HT-29 (cell line): ENCODE measurements around the gene TMEM165. TPM values are rescaled to one million over a fixed set of nuclear protein-coding genes. Genes with fewer than 3 reads are reported as not detected.
A peak's percentile ranks its signal among the peaks of the same experiment; 100 is the strongest.

Experiments
- DNase-seq: peaks from one replicate; pipeline ENCODE4 v3.0.0-alpha.2; 2015; ENCODE audit warnings: low spot score
- total RNA-seq: library from RNA; depleted of rRNA; stranded (reverse); fragments of >200 nt; shearing (Covaris generic); gene quantifications from 2 replicates; pipeline ENCODE4 v1.2.3, GENCODE V29; 2014

The TMEM165 gene
- total RNA-seq, 1 experiment from 2014 or later: 125 TPM

GRCh38 chr4:55367084-55367722 lies 28.6 kb upstream of the TMEM165 start:
- no peak for DNase-seq

DNA sequence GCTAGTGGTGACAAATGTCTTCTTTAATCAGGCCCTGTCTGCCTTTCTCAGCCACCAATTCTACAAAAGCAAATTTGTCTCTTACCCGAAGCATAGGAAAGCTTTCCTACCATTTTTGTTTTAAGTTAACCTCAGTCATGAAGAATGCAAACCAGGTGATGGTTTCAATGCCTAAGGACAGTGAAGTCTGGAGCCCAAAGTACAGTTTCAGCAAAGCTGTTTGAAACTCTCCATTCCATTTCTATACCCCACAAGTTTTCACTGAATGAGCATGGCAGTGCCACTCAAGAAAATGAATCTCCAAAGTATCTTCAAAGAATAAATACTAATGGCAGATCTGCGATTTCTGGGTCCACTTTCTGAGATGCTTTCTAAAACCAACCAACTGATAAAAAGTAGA lies 25.8 kb upstream of the TMEM165 start:
- DNase-seq: no peak

GRCh38 chr4:55372259-55372658 lies 23.5 kb upstream of the TMEM165 start:
- DNase-seq: no peak

DNA sequence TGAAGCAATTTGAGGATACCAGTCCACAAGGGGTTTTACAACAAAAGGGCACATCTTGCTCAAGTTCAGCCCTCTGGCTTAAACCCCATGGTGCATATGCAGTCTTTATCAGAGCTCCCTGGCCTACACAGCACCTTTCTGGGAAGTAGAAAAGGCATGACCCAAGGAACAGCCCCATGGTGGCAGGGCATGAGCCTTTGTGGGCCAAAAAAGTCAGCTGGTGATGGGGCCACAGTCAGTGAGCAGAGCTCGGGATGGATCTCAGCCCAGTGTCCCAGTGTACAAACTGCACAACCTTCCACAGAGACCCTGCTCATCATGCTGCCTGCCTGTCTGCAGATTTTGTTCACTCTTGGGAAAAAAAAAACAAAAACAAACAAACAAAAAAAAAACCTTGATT lies 22.3 kb upstream of the TMEM165 start:
- DNase-seq: no peak

DNA sequence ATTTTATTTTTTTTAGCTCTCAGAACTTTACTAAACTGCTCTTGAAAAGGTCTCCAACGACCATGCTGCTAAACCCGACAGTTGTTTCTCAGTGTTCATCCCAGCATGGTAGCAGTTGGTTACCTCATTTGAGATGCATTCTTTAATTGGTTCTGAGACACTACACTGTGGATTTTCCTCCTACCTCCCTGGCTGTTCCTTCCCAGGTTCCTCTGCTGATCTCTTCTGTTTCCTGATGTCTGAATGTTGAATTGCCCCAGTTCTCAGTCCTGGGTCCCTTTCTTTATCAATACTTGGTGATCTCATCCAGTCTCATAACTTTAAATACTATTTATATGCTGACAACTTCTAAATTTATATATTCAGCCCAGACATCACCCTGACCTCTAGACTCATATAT lies 19.1 kb upstream of the TMEM165 start:
- DNase-seq: no peak

DNA sequence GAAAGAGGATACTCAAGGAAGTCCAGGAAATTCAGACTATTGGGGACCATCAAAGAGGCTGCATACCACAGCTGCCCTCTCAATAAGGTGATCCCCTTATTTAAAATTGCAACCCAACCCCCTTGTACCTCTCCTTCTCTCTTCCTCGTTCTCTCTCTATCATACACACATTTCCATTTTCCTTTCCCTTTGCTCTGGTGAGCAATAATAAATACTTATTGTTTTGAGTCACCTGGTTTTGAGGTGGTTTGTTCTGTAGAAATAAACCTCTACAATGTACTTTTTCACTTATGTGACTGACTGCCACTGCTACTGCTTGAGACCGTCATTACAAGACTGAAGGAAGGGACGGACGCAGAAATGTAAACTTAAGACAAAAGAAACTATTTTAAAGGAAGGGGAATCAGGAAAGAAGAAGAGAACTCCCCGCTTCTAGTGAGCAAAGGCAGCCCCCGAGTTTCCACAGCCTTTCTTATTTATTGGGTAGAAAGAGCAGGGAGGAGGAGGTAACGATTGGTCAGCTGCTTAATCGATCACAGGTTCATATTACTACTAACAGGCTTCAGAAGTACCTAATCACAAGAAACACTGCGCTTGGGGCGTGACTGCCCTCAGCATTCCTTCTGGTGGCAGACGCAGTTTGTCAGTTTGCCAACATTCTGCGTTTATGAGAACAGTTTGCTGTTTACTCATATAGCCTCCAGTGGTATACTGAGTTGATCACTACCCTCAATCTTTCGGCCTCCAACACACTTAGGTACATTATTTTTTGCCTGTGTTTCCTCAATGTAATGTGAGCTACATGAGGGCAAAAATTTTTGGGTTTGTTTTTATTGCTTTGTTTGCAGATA lies 16.9 kb upstream of the TMEM165 start:
- peak; percentile 77 for DNase-seq

GRCh38 chr4:55380576-55380975 lies 15.2 kb upstream of the TMEM165 start:
- no peak for DNase-seq

DNA sequence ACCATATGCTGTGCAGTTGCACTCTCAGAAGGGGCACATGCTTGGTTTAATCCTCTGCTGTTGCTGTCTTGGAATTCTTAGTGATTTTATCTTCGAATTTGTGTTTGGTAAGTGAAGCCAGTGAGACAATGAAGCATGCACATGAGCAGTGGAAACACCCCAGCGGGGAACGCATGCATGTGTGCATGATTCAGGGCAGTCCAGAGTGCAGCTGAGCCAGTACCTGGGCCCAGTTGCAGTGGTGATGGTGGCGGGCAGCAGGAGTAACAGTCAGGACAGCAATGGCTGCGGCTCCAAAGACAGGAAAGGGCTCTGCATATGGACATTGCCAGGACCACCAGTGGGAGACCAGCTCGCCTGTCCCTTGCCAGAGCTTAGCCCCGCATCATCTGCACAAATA lies 14.3 kb upstream of the TMEM165 start:
- DNase-seq: no peak

- no peak for DNase-seq
Observed at GRCh38 chr4:55382488-55383003, 13.2 kb upstream of the TMEM165 start.

DNA sequence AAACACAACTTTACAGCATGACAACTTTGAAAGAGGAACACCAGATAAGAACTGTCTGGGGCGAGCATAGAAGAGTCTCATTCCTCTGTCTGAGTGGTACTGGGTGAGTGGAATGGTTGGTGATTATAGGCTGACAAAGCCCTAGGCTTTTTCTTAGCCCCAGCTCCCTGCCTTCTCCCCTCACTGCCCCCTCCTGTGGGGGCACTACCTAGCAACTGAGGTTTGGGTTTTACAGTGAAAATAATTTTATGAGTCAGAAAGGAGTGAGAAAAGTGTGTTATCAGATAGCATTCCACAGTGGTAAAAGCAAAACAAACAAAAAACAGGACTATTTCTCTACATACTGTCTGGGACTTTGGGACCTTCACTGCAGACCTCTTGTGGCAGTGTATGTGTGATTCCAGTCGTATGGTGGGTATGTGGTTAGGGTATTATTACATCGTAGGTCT lies 10.5 kb upstream of the TMEM165 start:
- no peak for DNase-seq

GRCh38 chr4:55386073-55386472 lies 9.7 kb upstream of the TMEM165 start:
- DNase-seq: no peak

GRCh38 chr4:55386840-55387239 lies 8.9 kb upstream of the TMEM165 start:
- no peak for DNase-seq

GRCh38 chr4:55393461-55394320 lies 2.1 kb upstream of the TMEM165 start:
- no peak for DNase-seq

DNA sequence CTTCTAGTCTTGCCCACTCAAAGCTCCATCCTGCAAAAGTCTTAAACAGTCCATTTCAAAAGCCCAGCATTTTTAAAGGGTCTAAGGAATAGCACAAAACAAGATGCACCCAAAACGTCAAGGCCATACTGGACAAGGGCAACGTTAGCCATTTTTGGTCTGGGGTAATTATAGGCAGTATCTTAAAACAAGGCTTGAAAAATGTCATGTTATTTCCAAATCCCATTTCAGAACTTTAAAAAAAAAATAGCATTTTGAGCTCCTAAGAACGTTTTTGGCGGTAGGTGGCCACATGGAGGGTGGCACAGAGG lies 584 bp upstream of the TMEM165 start:
- no peak for DNase-seq

GRCh38 chr4:55396308-55397125 lies 760 bp downstream of the TMEM165 start:
- DNase-seq: peak; percentile 59

DNA sequence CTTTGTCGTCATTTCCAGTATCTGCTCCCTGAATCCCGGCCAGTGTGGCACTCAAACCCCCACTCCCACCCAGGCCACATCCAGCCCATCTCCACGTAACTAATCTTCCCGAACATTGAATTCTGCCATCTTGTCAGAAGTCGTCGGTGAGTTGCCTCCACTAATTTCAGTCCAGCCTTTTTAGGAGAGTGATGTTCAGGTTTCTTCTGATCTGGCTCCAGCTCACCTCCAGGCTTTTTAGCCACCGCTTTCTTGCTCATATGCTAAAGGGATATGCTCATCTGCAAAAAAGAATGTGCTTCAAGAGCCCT lies 1.3 kb downstream of the TMEM165 start:
- DNase-seq: no peak

DNA sequence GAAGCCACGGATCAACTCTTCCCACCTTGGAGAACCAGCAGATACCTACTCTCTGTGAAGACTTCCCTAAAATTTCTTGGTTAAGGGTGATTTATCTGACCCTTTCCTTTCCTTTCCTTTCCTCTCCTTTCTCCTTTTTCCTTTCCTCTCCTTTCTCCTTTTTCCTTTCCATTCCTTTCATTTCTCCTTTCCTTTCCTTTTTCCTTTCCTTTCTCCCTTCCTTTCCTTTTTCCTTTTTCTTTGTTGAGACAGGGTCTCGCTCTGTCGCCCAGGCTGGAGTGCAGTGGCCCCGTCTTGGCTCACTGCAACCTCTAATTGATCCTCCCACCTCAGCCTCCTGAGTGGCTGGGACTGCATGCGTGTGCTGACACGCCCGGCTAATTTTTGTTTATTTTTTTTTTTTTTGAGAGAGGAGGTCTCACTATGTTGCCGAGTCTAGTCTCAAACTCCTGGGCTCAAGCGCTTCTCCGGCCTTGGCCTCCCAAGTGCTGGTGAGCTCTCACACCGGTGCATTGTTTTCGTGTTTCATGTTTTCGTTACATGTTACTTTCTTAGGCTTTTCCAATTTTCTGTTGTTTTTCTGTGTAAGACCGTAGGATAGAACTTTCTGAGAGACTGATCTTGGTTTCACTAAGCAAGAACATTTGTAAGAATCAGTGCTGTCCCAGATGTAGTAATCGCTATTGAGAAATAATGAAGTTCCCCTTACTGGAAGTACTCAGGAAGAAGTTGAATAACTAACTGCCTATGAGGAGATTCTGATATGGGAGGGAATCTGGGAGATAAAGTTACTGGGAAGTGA lies 2.0 kb downstream of the TMEM165 start:
- DNase-seq: peak; percentile 48

DNA sequence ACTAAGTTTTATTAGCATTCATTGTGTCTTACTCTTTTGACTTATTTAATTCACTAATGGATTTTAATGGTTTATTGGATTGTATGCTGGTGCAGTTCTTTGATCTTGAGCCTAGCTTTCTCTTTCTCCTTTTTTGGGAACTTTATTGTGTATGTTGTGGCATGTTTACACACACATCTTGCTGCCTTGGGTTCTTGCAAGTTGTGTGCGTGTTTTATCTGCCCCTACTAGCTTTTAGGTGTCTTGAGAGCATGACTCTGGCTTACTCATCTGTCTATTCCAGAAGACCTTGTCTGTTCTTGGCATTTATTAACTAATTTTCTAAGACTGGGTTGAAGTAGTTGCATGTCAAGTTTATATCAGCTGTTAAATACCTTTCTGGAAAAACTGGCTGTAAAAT lies 2.7 kb downstream of the TMEM165 start:
- DNase-seq: peak; percentile 24

DNA sequence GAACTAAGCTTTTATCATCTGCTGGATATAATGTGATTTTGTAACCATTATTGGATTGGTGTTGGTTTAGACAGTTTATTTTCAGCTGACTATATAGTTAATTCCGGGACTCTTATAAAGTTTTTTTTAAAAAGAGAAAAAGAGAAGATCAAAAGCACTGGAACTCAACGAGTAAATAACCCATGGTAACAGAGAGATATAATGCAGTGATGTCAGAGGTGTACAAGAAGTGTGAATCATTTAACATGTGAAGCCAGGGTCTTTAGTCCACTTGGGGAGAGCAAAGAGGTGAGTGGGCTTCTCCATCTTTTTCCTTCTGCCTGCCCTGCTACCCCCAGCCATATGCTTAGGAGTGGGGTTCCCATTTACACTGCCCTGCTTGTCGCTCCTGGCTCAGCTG lies 3.2 kb downstream of the TMEM165 start:
- peak; percentile 29 for DNase-seq

DNA sequence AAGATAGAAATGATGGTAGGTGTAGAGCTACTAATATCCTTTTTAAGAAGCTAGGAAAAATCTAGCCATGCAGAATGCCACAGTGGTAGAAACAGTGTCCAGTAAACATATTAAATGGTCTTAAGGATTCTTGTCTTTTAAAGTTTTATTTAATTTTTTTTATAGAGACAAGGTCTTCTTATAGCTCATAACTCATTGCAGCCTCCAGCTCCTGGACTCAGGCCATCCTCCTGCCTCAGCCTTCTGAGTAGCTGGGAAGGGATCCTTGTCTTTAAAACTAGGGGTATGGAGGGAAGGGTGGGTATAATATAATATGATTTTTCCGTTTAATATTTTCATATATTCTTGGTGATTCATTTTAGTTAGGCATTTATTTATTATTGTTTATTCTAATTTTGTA lies 3.8 kb downstream of the TMEM165 start:
- DNase-seq: no peak

DNA sequence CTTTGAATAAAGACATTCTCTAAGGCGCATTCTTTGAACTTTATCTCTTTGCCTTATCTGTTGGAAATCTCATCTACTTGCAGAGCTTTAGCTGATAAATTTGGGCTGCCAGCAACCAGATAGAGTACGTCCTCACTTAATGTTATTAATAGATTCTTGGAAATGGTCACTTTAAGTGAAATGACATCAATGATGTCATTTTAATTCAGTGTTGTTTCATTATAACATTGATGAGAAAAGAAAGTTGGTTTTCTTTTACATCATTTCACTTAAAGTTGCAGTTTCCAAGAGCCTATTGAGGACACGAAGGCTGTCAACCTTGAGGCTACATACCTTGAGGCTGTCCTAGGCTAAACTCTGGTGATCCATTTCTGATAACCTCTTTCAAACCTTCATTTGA lies 9.3 kb downstream of the TMEM165 start:
- DNase-seq: no peak
